A673 (cell line): Measurements from ENCODE around the gene TSPAN11. TPM values are rescaled to one million over a fixed set of nuclear protein-coding genes. Genes with fewer than 3 reads are reported as not detected.

ENCODE experiments used
- BruUV-seq: library from RNA; stranded (reverse); fragments of 400-500 nt; replicated peaks from 2 replicates; lab custom pipeline; 2021; lab: Mats Ljungman, UMichigan
- CTCF ChIA-PET: fragments of 300-600 bp; sonication (Branson Sonifier 250); formaldehyde crosslinking; loops from one replicate; lab custom pipeline; 2022; ENCODE audit warnings: antibody characterized with exemption; lab: Charles Lee
- POLR2A ChIA-PET: fragments of 300-600 bp; sonication (Branson Sonifier 250); formaldehyde crosslinking; loops from one replicate; lab custom pipeline; 2022; ENCODE audit warnings: antibody characterized with exemption; ENCODE audit not compliant: low non-redundant PET; lab: Charles Lee
- DNase-seq: peaks from one replicate; pipeline ENCODE4 v3.0.0-alpha.2; 2015; ENCODE audit warnings: low spot score
- H3K27ac ChIP-seq: fragments of 200-600 bp; sonication (generic); 2 replicates; pipeline ENCODE4 v1.5.1; 2016; ENCODE audit warnings: mixed run types, low read depth, mild to moderate bottlenecking, mixed read lengths, antibody characterized with exemption, low read length; ENCODE audit not compliant: poor library complexity, severe bottlenecking
- H3K27me3 ChIP-seq: fragments of 200-600 bp; sonication (generic); replicated peaks from 2 replicates; pipeline ENCODE4 v1.6.1; 2017; ENCODE audit warnings: mixed run types, low read depth, mild to moderate bottlenecking, mixed read lengths, antibody characterized with exemption, low read length; ENCODE audit not compliant: insufficient read depth, poor library complexity
- H3K36me3 ChIP-seq: fragments of 200-600 bp; sonication (generic); 2 replicates; pipeline ENCODE4 v1.6.1; 2016; ENCODE audit warnings: mixed run types, mild to moderate bottlenecking, mixed read lengths, antibody characterized with exemption, low read length; ENCODE audit not compliant: insufficient read depth, poor library complexity, severe bottlenecking
- H3K4me1 ChIP-seq: fragments of 200-600 bp; sonication (generic); 2 replicates; pipeline ENCODE4 v1.6.1; 2017; ENCODE audit warnings: mixed run types, mild to moderate bottlenecking, mixed read lengths, antibody characterized with exemption, low read length; ENCODE audit not compliant: insufficient read depth, poor library complexity, severe bottlenecking
- H3K4me3 ChIP-seq: fragments of 200-600 bp; sonication (generic); 2 replicates; pipeline ENCODE4 v1.5.1; 2016; ENCODE audit warnings: low read depth, mixed run types, mild to moderate bottlenecking, mixed read lengths, low read length; ENCODE audit not compliant: poor library complexity, severe bottlenecking
- H3K9me3 ChIP-seq: fragments of 200-600 bp; sonication (generic); 2 replicates; pipeline ENCODE4 v1.6.1; 2016; ENCODE audit warnings: mixed run types, low read depth, mild to moderate bottlenecking, mixed read lengths, antibody characterized with exemption, low read length; ENCODE audit not compliant: poor library complexity, severe bottlenecking
- CTCF ChIP-seq: fragments of 300-800, 200-600 bp; sonication (generic); conservative IDR thresholded peaks from 2 replicates; pipeline ENCODE4 v1.5.1; 2017; ENCODE audit warnings: low read depth, mild to moderate bottlenecking, antibody characterized with exemption, low read length, moderate library complexity, mixed read lengths
- EZH2 ChIP-seq: fragments of 200-600 bp; sonication (generic); IDR thresholded peaks from 2 replicates; pipeline ENCODE4 v1.6.1; 2017; ENCODE audit warnings: borderline replicate concordance, low read depth, mild to moderate bottlenecking, mixed read lengths, antibody characterized with exemption, low read length; ENCODE audit not compliant: poor library complexity, severe bottlenecking
- intact Hi-C: fragments of 100-400 bp; cut with micrococcal nuclease; formaldehyde crosslinking; loops from one replicate; pipeline ENCODE4 v1.10.0; 2022; ENCODE audit not compliant: unreplicated experiment
- total RNA-seq: library from RNA; stranded (reverse); gene quantifications from 2 replicates; pipeline ENCODE4 v1.2.3, GENCODE V29; 2021

The TSPAN11 gene
- total RNA-seq, 1 experiment from 2014 or later, result 20.9 TPM

GRCh38 chr12:31003861-31004640 lies 77.5 kb downstream of the TSPAN11 start:
- CTCF ChIA-PET, result no interaction called here
- H3K4me3 ChIP-seq, result no peak overlapping the region
- H3K36me3 ChIP-seq, result no peaks in the 10 kb centered on the region
- no peaks in the 10 kb centered on the region for H3K9me3 ChIP-seq
- no peak overlapping the region for H3K27ac ChIP-seq
- POLR2A ChIA-PET, result interaction anchor here (0.6 kb wide), 1 partner anchor 16 kb away, joined by 3 read pairs; no protein-coding TSS in a partner anchor
- no peaks in the 10 kb centered on the region for H3K4me1 ChIP-seq
- intact Hi-C loops, result no loop called here
- TF ChIP-seq CTCF (no peak), EZH2 (no peak)
- H3K27me3 ChIP-seq, result no peaks in the 10 kb centered on the region
- no peak for DNase-seq
- BruUV-seq, result no TSS peak

- Histone ChIP-seq H3K27ac (no peak overlapping the region), H3K27me3 (no peaks in the 10 kb centered on the region), H3K4me1 (no peaks in the 10 kb centered on the region), H3K9me3 (no peaks in the 10 kb centered on the region), H3K4me3 (no peak overlapping the region), H3K36me3 (no peaks in the 10 kb centered on the region)
- no peak for DNase-seq
- POLR2A ChIA-PET, result no interaction called here
- intact Hi-C loops, result no loop called here
- no TSS peak for BruUV-seq
- TF ChIP-seq CTCF, result no peak
- TF ChIP-seq EZH2, result no peak
- CTCF ChIA-PET, result no interaction called here
Measured at GRCh38 chr12:31004666-31005065, 78.1 kb downstream of the TSPAN11 start.

- Histone ChIP-seq H3K36me3 (no peaks in the 10 kb centered on the region), H3K4me3 (no peak overlapping the region), H3K4me1 (no peaks in the 10 kb centered on the region), H3K27ac (no peak overlapping the region), H3K27me3 (no peaks in the 10 kb centered on the region), H3K9me3 (no peaks in the 10 kb centered on the region)
- BruUV-seq, result no TSS peak
- POLR2A ChIA-PET, result no interaction called here
- CTCF ChIA-PET, result no interaction called here
- no peak for TF ChIP-seq EZH2
- no peak for TF ChIP-seq CTCF
- no peak for DNase-seq
- intact Hi-C loops, result no loop called here
Measured at GRCh38 chr12:31005256-31005943, 78.9 kb downstream of the TSPAN11 start.
